Measurements from ENCODE around the gene R3HDM4. TPM values are rescaled to one million over a fixed set of nuclear protein-coding genes. Genes with fewer than 3 reads are reported as not detected.

Gene R3HDM4
- total RNA-seq, 1 donor = 134 TPM

DNA sequence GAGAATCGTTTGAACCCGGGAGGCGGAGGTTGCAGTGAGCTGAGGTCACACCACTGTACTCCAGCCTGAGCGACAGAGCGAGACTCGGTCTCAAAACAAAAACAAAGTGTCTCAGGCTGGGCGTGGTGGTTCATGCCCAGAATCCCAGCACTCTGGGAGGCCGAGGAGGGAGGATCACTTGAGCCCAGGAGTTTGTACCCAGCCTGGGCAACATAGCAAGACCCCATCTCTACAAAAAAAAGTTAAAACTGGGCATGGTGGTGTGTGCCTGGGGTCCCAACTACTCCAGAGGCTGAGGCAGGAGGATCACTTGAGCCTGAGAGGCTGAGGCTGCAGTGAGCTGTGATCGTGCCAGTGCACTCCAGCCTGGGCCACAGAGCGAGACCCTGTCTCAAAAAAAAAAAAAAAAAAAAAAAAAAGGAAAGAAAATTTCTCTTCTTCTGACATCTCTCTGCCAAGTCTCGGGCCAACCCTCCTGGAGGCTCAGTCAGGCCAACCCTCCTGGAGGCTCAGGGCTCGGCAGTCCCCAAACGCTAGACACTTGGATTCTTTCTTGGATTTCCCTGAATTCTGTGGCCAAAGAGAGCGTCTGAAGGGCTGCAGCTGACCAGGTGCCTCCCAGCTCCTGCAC, 39.1 kb upstream of the R3HDM4 start:
- Histone ChIP-seq H3K4me1 (ENCODE audit: insufficient read depth, low read length) (peaks cover 36% of the 10 kb centered on the region), H3K4me3 (ENCODE audit: low read length) (no peak overlapping the region), H3K27me3 (ENCODE audit: insufficient read depth, low read length) (no peaks in the 10 kb centered on the region), H3K9me3 (ENCODE audit: low read depth, low read length) (no peaks in the 10 kb centered on the region)

GRCh38 chr19:950352-951066, 37.5 kb upstream of the R3HDM4 start:
- H3K4me1 ChIP-seq (ENCODE audit: insufficient read depth, low read length) = peaks cover 42% of the 10 kb centered on the region
- H3K9me3 ChIP-seq (ENCODE audit: low read depth, low read length) = no peaks in the 10 kb centered on the region
- no peaks in the 10 kb centered on the region for H3K27me3 ChIP-seq (ENCODE audit: insufficient read depth, low read length)
- H3K4me3 ChIP-seq (ENCODE audit: low read length) = no peak overlapping the region

GRCh38 chr19:948842-949496, 36.0 kb upstream of the R3HDM4 start:
- peaks cover 42% of the 10 kb centered on the region for H3K4me1 ChIP-seq (ENCODE audit: insufficient read depth, low read length)
- no peaks in the 10 kb centered on the region for H3K9me3 ChIP-seq (ENCODE audit: low read depth, low read length)
- no peaks in the 10 kb centered on the region for H3K27me3 ChIP-seq (ENCODE audit: insufficient read depth, low read length)
- no peak overlapping the region for H3K4me3 ChIP-seq (ENCODE audit: low read length)

DNA sequence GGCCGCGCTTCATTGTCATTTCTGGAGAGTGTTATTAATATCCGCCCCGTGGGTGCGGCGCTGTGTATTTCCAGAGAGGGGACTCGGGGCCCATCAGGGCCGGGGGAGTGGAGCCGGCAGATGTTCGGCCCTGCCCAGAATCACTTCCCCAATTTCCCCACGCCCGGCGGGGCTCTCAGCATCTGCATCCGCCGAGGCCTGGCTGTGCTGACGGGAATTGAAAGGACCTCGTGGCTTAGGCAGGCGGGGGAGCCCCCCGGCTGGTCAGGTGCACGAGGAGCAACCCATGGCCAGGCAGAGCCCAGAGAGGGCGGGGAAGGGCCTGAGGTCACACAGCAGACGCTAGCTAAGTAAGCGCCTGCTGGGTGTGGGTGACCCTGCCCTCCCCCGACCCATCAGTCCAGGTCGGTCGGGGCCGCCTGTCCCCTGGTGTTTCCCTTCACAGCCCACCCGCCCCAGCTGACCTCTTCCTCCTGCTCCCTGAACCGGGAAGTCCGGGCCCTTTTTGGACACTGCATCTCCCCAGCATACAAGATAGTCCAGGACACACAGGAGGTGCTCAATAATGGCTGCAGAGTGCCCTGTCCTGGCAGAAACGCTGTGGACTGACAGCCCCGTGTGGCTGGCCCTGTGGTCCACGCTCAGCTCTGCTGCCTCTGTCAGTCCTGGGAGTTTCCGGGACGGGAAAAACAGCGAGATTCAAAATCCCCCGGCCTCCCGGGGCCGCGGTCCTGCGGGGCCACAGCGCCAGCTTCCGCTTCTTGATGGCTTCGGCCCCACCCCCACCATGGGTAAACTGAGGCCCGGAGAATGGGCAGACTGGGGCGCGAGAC, 34.9 kb upstream of the R3HDM4 start:
- peaks cover 32% of the 10 kb centered on the region for H3K4me1 ChIP-seq (ENCODE audit: insufficient read depth, low read length)
- no peak overlapping the region for H3K4me3 ChIP-seq (ENCODE audit: low read length)
- H3K9me3 ChIP-seq (ENCODE audit: low read depth, low read length) = no peaks in the 10 kb centered on the region
- H3K27me3 ChIP-seq (ENCODE audit: insufficient read depth, low read length) = no peaks in the 10 kb centered on the region

DNA sequence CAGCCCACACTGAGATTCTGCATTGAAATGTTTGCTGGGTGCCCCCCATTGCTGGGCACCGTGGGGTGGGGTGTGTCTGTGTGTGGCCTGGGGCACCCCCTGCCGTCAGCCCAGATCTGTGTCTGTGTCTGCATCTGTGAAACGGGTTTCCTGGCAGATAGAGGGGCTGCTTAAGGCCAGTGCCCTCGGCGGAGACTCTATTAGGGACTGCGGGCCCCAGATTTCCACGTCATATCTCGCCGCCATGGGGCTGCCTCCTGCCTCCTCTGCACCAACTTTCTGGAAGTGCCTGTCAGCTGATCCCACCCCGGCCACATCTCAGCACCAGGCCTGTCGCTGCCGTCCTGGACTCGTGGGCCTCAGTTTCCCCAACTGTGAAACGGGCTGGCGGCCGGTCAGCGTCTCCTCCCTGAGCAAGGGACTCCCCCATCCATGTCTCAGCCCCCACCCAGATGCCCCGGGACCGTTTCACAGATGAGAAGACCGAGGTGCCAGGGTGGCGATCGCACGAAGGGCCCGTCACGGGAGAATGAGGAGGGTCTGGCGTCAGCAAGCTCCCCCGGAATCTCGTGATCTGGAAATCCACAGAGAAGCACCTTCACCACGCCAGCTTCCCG, 34.2 kb upstream of the R3HDM4 start:
- Histone ChIP-seq H3K4me1 (ENCODE audit: insufficient read depth, low read length) (peaks cover 25% of the 10 kb centered on the region), H3K27me3 (ENCODE audit: insufficient read depth, low read length) (no peaks in the 10 kb centered on the region), H3K9me3 (ENCODE audit: low read depth, low read length) (no peaks in the 10 kb centered on the region), H3K4me3 (ENCODE audit: low read length) (no peak overlapping the region)

DNA sequence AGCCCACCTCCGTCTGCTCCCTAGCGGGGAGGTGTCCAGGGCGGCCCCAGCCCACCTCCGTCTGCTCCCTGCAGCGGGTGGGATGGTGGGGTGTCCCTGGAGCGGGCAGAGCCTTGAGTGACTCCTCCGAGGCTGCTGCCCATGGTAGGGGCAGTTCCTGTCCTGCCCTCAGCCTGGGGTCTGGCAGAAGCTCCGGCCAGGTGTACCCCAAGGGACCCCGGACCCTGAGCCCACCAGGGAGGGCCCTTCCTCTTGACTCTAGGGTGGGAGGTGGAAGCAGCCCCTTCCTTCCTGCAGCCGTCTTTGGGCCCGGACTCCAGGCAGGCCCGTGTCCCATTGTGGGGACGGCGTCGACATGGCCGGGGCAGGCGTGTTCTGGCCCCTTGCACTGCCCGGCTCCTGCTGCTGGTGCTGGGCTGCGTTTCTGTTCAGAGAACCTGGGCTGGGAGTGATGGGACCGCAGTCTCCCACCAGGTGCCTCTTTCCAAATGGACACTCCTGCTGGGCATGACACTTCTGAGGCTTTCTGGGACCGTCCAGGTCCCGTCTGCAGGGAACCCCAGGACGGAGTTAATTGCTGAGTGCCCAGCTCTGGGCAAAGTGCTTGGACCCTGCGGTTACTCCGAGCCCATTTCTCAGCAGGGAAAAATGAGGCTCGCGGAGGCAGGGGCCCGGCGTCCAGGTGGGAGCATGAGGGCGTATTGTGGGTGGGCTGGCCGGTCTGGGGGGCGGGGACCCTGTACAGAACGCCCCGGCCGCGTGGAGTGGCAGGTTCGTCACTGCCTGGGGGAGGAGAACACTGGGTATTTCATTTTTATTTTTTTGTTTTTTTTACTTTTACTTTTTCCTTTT, 32.6 kb upstream of the R3HDM4 start:
- Histone ChIP-seq H3K4me1 (ENCODE audit: insufficient read depth, low read length) (peaks cover 38% of the 10 kb centered on the region), H3K4me3 (ENCODE audit: low read length) (no peak overlapping the region), H3K9me3 (ENCODE audit: low read depth, low read length) (no peaks in the 10 kb centered on the region), H3K27me3 (ENCODE audit: insufficient read depth, low read length) (no peaks in the 10 kb centered on the region)

- no peak overlapping the region for H3K4me3 ChIP-seq (ENCODE audit: low read length)
Measured at GRCh38 chr19:944663-945241, 31.7 kb upstream of the R3HDM4 start.

DNA sequence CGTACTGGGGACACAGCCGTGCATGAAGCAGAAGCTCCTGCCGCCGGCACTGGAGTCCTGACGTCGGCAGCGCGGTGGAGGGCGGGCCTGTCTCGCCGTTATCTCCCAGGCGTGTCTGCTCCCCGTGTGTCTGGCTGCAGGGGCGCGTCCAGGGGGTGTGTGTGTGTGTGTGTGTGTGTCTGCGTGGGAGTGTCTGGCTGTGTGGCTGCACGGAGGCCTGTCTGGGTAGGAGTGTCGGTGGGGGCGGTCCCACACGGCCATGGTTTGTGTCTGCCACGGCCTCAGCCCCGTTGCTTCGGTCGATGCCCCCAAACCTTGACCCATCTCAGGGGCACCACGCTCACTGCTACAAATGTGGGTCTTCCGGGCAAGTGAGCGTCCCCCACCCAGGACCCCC, 31.1 kb upstream of the R3HDM4 start:
- Histone ChIP-seq H3K9me3 (ENCODE audit: low read depth, low read length) (no peaks in the 10 kb centered on the region), H3K4me3 (ENCODE audit: low read length) (no peak overlapping the region), H3K27me3 (ENCODE audit: insufficient read depth, low read length) (no peaks in the 10 kb centered on the region), H3K4me1 (ENCODE audit: insufficient read depth, low read length) (peaks cover 51% of the 10 kb centered on the region)

More at GRCh38 chr19:944663-945241, 31.7 kb upstream of the R3HDM4 start:
- peaks cover 47% of the 10 kb centered on the region for H3K4me1 ChIP-seq (ENCODE audit: insufficient read depth, low read length)
- no peaks in the 10 kb centered on the region for H3K27me3 ChIP-seq (ENCODE audit: insufficient read depth, low read length)
- H3K9me3 ChIP-seq (ENCODE audit: low read depth, low read length) = no peaks in the 10 kb centered on the region

- H3K4me1 ChIP-seq (ENCODE audit: insufficient read depth, low read length) = peaks cover 47% of the 10 kb centered on the region
- H3K9me3 ChIP-seq (ENCODE audit: low read depth, low read length) = no peaks in the 10 kb centered on the region
- H3K4me3 ChIP-seq (ENCODE audit: low read length) = no peak overlapping the region
- H3K27me3 ChIP-seq (ENCODE audit: insufficient read depth, low read length) = no peaks in the 10 kb centered on the region
Measured at GRCh38 chr19:943551-944170, 30.6 kb upstream of the R3HDM4 start.

- Histone ChIP-seq H3K27me3 (ENCODE audit: insufficient read depth, low read length) (no peaks in the 10 kb centered on the region), H3K4me1 (ENCODE audit: insufficient read depth, low read length) (peaks cover 43% of the 10 kb centered on the region), H3K4me3 (ENCODE audit: low read length) (no peak overlapping the region), H3K9me3 (ENCODE audit: low read depth, low read length) (no peaks in the 10 kb centered on the region)
Measured at GRCh38 chr19:942133-942645, 29.2 kb upstream of the R3HDM4 start.

GRCh38 chr19:941292-942132, 28.5 kb upstream of the R3HDM4 start:
- H3K4me1 ChIP-seq (ENCODE audit: insufficient read depth, low read length) = peaks cover 38% of the 10 kb centered on the region
- H3K27me3 ChIP-seq (ENCODE audit: insufficient read depth, low read length) = no peaks in the 10 kb centered on the region
- H3K4me3 ChIP-seq (ENCODE audit: low read length) = peak overlapping the region; percentile 8
- H3K9me3 ChIP-seq (ENCODE audit: low read depth, low read length) = no peaks in the 10 kb centered on the region

DNA sequence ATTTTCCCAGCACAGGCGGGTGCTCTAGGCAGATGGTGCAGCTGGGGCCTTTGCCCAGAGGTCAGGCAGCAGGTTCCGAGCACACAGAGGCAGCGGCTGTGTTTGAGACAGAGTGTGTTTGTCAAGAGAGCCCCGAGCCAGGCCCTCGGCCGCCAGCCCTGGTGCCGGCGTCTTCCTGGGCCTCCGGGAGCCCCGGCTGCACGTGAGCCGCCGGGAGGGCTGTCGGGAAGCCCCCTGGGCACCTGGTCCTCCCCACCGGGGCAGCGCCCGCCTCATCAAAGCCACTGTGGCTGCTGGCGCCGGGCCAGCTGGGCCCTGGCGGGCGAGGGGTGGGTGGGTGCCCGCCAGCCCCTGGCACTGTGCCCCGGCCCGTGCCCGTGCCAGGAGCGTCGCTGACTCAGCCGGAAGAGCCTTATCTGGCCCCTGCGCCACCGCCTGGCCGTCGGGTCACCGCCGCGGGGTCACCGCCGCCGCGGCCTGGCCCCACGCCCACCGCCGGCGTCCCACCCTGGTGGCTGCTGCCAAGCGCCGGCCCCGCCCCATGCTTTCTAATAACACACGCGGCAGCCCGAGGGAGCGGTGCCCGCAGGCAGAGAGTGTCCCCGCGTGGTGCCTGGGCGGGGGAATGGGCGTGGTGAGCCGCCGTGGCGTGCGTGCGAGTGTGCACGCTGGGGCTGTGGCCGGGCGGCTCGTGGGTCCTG, 27.7 kb upstream of the R3HDM4 start:
- Histone ChIP-seq H3K27me3 (ENCODE audit: insufficient read depth, low read length) (no peaks in the 10 kb centered on the region), H3K9me3 (ENCODE audit: low read depth, low read length) (no peaks in the 10 kb centered on the region), H3K4me3 (ENCODE audit: low read length) (peak overlapping the region; percentile 12), H3K4me1 (ENCODE audit: insufficient read depth, low read length) (peaks cover 38% of the 10 kb centered on the region)
